ENCODE measurements around the gene IGFBP7.

IGFBP7 gene

GRCh38 chr4:57097711-57098110 is 12.5 kb downstream of the IGFBP7 start:
- CTCF ChIA-PET = no interaction called here
- DNase-seq (ENCODE audit: extremely low spot score) = no peak
- no peak for TF ChIP-seq L3MBTL2 (conservative IDR thresholded peaks at IDR 0.05)
- TF ChIP-seq ZNF384 (IDR thresholded peaks at IDR 0.05) = no peak
- TF ChIP-seq LEF1 (IDR thresholded peaks at IDR 0.05; ENCODE audit: borderline replicate concordance) = no peak
- TF ChIP-seq BHLHE40 (IDR thresholded peaks at IDR 0.05; ENCODE audit: borderline replicate concordance) = no peak
- TF ChIP-seq, protein P1, sequence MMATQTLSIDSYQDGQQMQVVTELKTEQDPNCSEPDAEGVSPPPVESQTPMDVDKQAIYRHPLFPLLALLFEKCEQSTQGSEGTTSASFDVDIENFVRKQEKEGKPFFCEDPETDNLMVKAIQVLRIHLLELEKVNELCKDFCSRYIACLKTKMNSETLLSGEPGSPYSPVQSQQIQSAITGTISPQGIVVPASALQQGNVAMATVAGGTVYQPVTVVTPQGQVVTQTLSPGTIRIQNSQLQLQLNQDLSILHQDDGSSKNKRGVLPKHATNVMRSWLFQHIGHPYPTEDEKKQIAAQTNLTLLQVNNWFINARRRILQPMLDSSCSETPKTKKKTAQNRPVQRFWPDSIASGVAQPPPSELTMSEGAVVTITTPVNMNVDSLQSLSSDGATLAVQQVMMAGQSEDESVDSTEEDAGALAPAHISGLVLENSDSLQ (IDR thresholded peaks at IDR 0.05) = no peak
- TF ChIP-seq TARDBP (IDR thresholded peaks at IDR 0.05) = no peak
- no peak for TF ChIP-seq SP1 (IDR thresholded peaks at IDR 0.05)
- no peak for TF ChIP-seq FOXA1 (IDR thresholded peaks at IDR 0.05)
- no peak for TF ChIP-seq NFRKB (IDR thresholded peaks at IDR 0.05)
- TF ChIP-seq HDGF (IDR thresholded peaks at IDR 0.05; ENCODE audit: borderline replicate concordance) = no peak
- no peak for TF ChIP-seq FOXK2 (IDR thresholded peaks at IDR 0.05)
- TF ChIP-seq CTBP1 (IDR thresholded peaks at IDR 0.05; ENCODE audit: borderline replicate concordance) = no peak
- no peak for TF ChIP-seq ARNT (IDR thresholded peaks at IDR 0.05)
- TF ChIP-seq ELF4 (IDR thresholded peaks at IDR 0.05) = no peak
- TF ChIP-seq SUZ12 (IDR thresholded peaks at IDR 0.05) = no peak
- TF ChIP-seq FOXM1 (IDR thresholded peaks at IDR 0.05; ENCODE audit: borderline replicate concordance) = no peak
- POLR2A ChIA-PET = no interaction called here

- DNase-seq (ENCODE audit: extremely low spot score) = no peak
- ChIA-PET CTCF (no interaction called here), POLR2A (no interaction called here)
- TF ChIP-seq FOXK2 (IDR thresholded peaks at IDR 0.05) (no peak), CTBP1 (IDR thresholded peaks at IDR 0.05; ENCODE audit: borderline replicate concordance) (no peak), FOXM1 (IDR thresholded peaks at IDR 0.05; ENCODE audit: borderline replicate concordance) (no peak), ZNF384 (IDR thresholded peaks at IDR 0.05) (no peak), L3MBTL2 (conservative IDR thresholded peaks at IDR 0.05) (no peak), BHLHE40 (IDR thresholded peaks at IDR 0.05; ENCODE audit: borderline replicate concordance) (no peak), TARDBP (IDR thresholded peaks at IDR 0.05) (no peak), HDGF (IDR thresholded peaks at IDR 0.05; ENCODE audit: borderline replicate concordance) (no peak), ARNT (IDR thresholded peaks at IDR 0.05) (no peak), NFRKB (IDR thresholded peaks at IDR 0.05) (no peak), SUZ12 (IDR thresholded peaks at IDR 0.05) (no peak), ELF4 (IDR thresholded peaks at IDR 0.05) (no peak)
Observed at GRCh38 chr4:57095956-57096355, 14.2 kb downstream of the IGFBP7 start.

DNA sequence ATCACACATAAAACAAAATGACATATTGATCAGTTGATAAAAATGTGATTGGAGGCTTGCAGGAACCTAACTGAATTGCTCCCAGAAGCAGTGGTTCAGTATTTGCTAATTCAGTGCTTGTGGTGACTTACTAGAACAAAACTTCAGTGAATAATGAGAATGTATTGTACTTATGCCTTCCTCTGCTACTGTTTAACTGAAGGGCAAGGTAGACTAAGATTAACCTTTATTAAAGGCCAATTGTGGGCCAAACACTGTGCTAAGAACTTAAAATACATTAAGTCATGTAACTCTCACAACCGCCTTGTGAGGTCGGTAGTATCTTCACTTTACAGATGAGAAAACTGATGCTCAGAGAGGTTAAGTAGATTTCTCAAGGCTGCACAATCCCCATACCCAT is 14.9 kb downstream of the IGFBP7 start:
- no peak for DNase-seq (ENCODE audit: extremely low spot score)
- CTCF ChIA-PET = no interaction called here
- TF ChIP-seq BHLHE40 (IDR thresholded peaks at IDR 0.05; ENCODE audit: borderline replicate concordance) (no peak), ARNT (IDR thresholded peaks at IDR 0.05) (no peak), NFRKB (IDR thresholded peaks at IDR 0.05) (no peak), SUZ12 (IDR thresholded peaks at IDR 0.05) (no peak), LEF1 (IDR thresholded peaks at IDR 0.05; ENCODE audit: borderline replicate concordance) (no peak), SP1 (IDR thresholded peaks at IDR 0.05) (no peak), FOXM1 (IDR thresholded peaks at IDR 0.05; ENCODE audit: borderline replicate concordance) (no peak), ELF4 (IDR thresholded peaks at IDR 0.05) (no peak), FOXA1 (IDR thresholded peaks at IDR 0.05) (no peak), HDGF (IDR thresholded peaks at IDR 0.05; ENCODE audit: borderline replicate concordance) (no peak), FOXK2 (IDR thresholded peaks at IDR 0.05) (no peak), L3MBTL2 (conservative IDR thresholded peaks at IDR 0.05) (no peak), ZNF384 (IDR thresholded peaks at IDR 0.05) (no peak), CTBP1 (IDR thresholded peaks at IDR 0.05; ENCODE audit: borderline replicate concordance) (no peak), TARDBP (IDR thresholded peaks at IDR 0.05) (no peak)
- TF ChIP-seq, protein P1 (IDR thresholded peaks at IDR 0.05) = no peak
- POLR2A ChIA-PET = interaction anchor here (0.6 kb wide), 1 partner anchor 14 kb away, joined by 3 read pairs; no protein-coding TSS in a partner anchor

DNA sequence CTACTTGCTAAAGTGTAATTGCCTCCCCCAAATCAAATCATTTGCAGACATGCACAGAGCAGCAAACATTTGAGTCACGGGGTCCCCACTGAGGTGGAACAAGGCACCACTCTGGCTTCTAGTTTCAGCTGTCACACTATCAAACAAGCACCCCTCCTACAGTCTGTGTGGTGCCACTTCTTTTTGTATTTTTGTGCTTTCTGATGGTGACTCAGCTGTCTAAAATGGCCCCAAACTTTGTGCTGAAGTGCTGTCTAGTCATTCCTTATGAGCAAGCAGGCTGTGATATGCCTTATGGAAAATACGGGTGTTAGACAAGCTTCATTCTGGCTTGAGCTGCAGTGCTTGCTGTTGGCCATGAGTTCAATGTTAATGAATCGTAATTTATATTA is 15.4 kb downstream of the IGFBP7 start:
- ChIA-PET CTCF (no interaction called here), POLR2A (interaction anchor here (0.6 kb wide), 1 partner anchor 14 kb away, joined by 3 read pairs; no protein-coding TSS in a partner anchor)
- no peak for DNase-seq (ENCODE audit: extremely low spot score)
- TF ChIP-seq BHLHE40 (IDR thresholded peaks at IDR 0.05; ENCODE audit: borderline replicate concordance) (no peak), LEF1 (IDR thresholded peaks at IDR 0.05; ENCODE audit: borderline replicate concordance) (no peak), CTBP1 (IDR thresholded peaks at IDR 0.05; ENCODE audit: borderline replicate concordance) (no peak), NFRKB (IDR thresholded peaks at IDR 0.05) (no peak), FOXM1 (IDR thresholded peaks at IDR 0.05; ENCODE audit: borderline replicate concordance) (no peak), ARNT (IDR thresholded peaks at IDR 0.05) (no peak)

DNA sequence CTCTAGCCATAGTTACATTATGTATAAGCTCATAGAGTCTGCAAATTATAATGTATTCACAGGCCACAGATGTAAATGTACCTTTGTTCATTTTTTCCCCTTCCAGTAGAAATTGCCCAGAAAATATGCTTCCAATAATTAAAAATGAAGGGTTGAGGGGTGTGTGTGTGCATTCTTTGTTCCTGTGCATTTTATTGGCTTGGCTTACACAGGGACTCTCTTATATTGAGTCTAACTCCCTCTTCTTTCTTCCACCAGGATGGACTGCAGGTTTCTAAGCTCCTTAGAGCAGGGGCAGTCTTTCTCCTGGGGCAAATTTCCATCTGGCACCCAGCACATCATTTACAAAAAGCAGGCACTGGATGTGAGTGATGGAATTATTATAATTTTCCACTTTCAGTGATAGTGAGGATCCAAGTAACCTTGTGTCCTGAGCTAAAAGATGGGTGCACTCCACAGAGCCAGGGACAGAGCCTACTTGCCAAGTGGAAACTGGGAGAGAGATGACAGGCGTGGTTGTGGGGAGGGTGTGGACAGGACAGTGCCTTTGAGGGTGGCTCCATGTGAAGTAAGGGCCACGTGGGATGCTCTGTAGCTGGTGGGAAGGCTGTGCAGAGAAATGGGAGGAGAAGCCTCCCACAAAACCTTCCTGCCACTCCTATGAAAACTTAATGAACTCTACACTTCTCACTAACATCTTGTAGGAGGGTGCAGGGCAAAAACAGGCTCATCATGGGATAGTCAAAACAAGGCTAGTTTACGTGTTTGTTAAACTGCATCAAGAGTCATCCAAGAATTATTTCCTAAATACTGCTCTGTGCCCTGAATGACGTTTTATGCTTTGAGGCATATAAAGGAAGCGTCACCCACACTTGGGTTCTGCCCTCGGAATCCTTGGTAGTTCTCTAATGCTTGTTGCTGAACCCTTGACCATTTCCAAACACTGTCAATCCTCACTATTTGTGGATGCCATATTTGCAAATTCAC is 16.0 kb downstream of the IGFBP7 start:
- POLR2A ChIA-PET = no interaction called here

More for the DNA sequence above, 16.0 kb downstream of the IGFBP7 start:
- TF ChIP-seq CTBP1 (IDR thresholded peaks at IDR 0.05; ENCODE audit: borderline replicate concordance) (no peak), SP1 (IDR thresholded peaks at IDR 0.05) (no peak), HDGF (IDR thresholded peaks at IDR 0.05; ENCODE audit: borderline replicate concordance) (no peak), SUZ12 (IDR thresholded peaks at IDR 0.05) (no peak), FOXK2 (IDR thresholded peaks at IDR 0.05) (no peak), FOXM1 (IDR thresholded peaks at IDR 0.05; ENCODE audit: borderline replicate concordance) (no peak), LEF1 (IDR thresholded peaks at IDR 0.05; ENCODE audit: borderline replicate concordance) (no peak), NFRKB (IDR thresholded peaks at IDR 0.05) (no peak)
- TF ChIP-seq, protein P1 (IDR thresholded peaks at IDR 0.05) = no peak
- no peak for DNase-seq (ENCODE audit: extremely low spot score)
- CTCF ChIA-PET = no interaction called here
